Measurements from ENCODE around the gene IL20. TPM values are rescaled to one million over a fixed set of nuclear protein-coding genes. Genes with fewer than 3 reads are reported as not detected.
"Not testable (repeated sequence)": the region's sequence is repeated elsewhere in the genome, so short reads cannot be mapped to it uniquely, and the experiment has no call there.

The IL20 gene
- total and polyA plus RNA-seq, 9 donors, result not detected

GRCh38 chr1:206841609-206842323, 23.7 kb upstream of the IL20 start:
- WGBS (ENCODE audit: insufficient coverage), result 70% methylated on average over 2 of the region's 7 CpGs
- Histone ChIP-seq H3K4me3 (ENCODE audit: low read length) (no peak overlapping the region), H3K27ac (ENCODE audit: low read length) (no peak overlapping the region), H3K27me3 (ENCODE audit: control insufficient read depth, insufficient read depth, low read length) (no peaks in the 10 kb centered on the region), H3K9me3 (replicated peaks; ENCODE audit: control insufficient read depth, low read depth, low read length) (no peaks in the 10 kb centered on the region), H3K36me3 (ENCODE audit: control insufficient read depth, insufficient read depth, low read length) (no peaks in the 10 kb centered on the region), H3K4me1 (ENCODE audit: control insufficient read depth, insufficient read depth, low read length) (no peaks in the 10 kb centered on the region)
- no peak for DNase-seq

GRCh38 chr1:206842854-206843253, 22.6 kb upstream of the IL20 start:
- H3K27ac ChIP-seq (ENCODE audit: low read length), result no peak overlapping the region
- H3K9me3 ChIP-seq (replicated peaks; ENCODE audit: control insufficient read depth, low read depth, low read length), result no peaks in the 10 kb centered on the region
- no peaks in the 10 kb centered on the region for H3K4me1 ChIP-seq (ENCODE audit: control insufficient read depth, insufficient read depth, low read length)
- H3K4me3 ChIP-seq (ENCODE audit: low read length), result no peak overlapping the region
- no peak for DNase-seq
- H3K36me3 ChIP-seq (ENCODE audit: control insufficient read depth, insufficient read depth, low read length), result no peaks in the 10 kb centered on the region
- H3K27me3 ChIP-seq (ENCODE audit: control insufficient read depth, insufficient read depth, low read length), result no peaks in the 10 kb centered on the region

- WGBS (ENCODE audit: insufficient coverage), result 61% methylated on average over 3 of the region's 4 CpGs
- Histone ChIP-seq H3K9me3 (replicated peaks; ENCODE audit: control insufficient read depth, low read depth, low read length) (no peaks in the 10 kb centered on the region), H3K4me1 (ENCODE audit: control insufficient read depth, insufficient read depth, low read length) (no peaks in the 10 kb centered on the region), H3K27me3 (ENCODE audit: control insufficient read depth, insufficient read depth, low read length) (no peaks in the 10 kb centered on the region), H3K36me3 (ENCODE audit: control insufficient read depth, insufficient read depth, low read length) (no peaks in the 10 kb centered on the region), H3K27ac (ENCODE audit: low read length) (no peak overlapping the region), H3K4me3 (ENCODE audit: low read length) (no peak overlapping the region)
- no peak for DNase-seq
Observed at GRCh38 chr1:206843626-206844025, 21.8 kb upstream of the IL20 start.

- DNase-seq, result no peak
- Histone ChIP-seq H3K27ac (ENCODE audit: low read length) (no peak overlapping the region), H3K27me3 (ENCODE audit: control insufficient read depth, insufficient read depth, low read length) (no peaks in the 10 kb centered on the region), H3K9me3 (replicated peaks; ENCODE audit: control insufficient read depth, low read depth, low read length) (no peaks in the 10 kb centered on the region), H3K36me3 (ENCODE audit: control insufficient read depth, insufficient read depth, low read length) (no peaks in the 10 kb centered on the region), H3K4me1 (ENCODE audit: control insufficient read depth, insufficient read depth, low read length) (no peaks in the 10 kb centered on the region), H3K4me3 (ENCODE audit: low read length) (no peak overlapping the region)
Observed at GRCh38 chr1:206846487-206846886, 18.9 kb upstream of the IL20 start.

GRCh38 chr1:206847337-206847834, 18.0 kb upstream of the IL20 start:
- Histone ChIP-seq H3K4me1 (ENCODE audit: control insufficient read depth, insufficient read depth, low read length) (no peaks in the 10 kb centered on the region), H3K4me3 (ENCODE audit: low read length) (no peak overlapping the region), H3K36me3 (ENCODE audit: control insufficient read depth, insufficient read depth, low read length) (no peaks in the 10 kb centered on the region), H3K27ac (ENCODE audit: low read length) (no peak overlapping the region), H3K27me3 (ENCODE audit: control insufficient read depth, insufficient read depth, low read length) (no peaks in the 10 kb centered on the region), H3K9me3 (replicated peaks; ENCODE audit: control insufficient read depth, low read depth, low read length) (no peaks in the 10 kb centered on the region)
- no peak for DNase-seq
- 100% methylated on average over 2 of the region's 3 CpGs for WGBS (ENCODE audit: insufficient coverage)

GRCh38 chr1:206847946-206848345, 17.5 kb upstream of the IL20 start:
- WGBS (ENCODE audit: insufficient coverage), result no CpG with 5 or more reads among the region's 1 CpG
- DNase-seq, result no peak
- no peaks in the 10 kb centered on the region for H3K27me3 ChIP-seq (ENCODE audit: control insufficient read depth, insufficient read depth, low read length)

GRCh38 chr1:206850401-206850800, 15.0 kb upstream of the IL20 start:
- DNase-seq, result no peak
- H3K4me3 ChIP-seq (ENCODE audit: low read length), result no peak overlapping the region
- no CpG with 5 or more reads among the region's 2 CpGs for WGBS (ENCODE audit: insufficient coverage)
- no peak overlapping the region for H3K27ac ChIP-seq (ENCODE audit: low read length)
- H3K9me3 ChIP-seq (replicated peaks; ENCODE audit: control insufficient read depth, low read depth, low read length), result no peaks in the 10 kb centered on the region
- H3K4me1 ChIP-seq (ENCODE audit: control insufficient read depth, insufficient read depth, low read length), result no peaks in the 10 kb centered on the region
- peaks cover 2% of the 10 kb centered on the region for H3K27me3 ChIP-seq (ENCODE audit: control insufficient read depth, insufficient read depth, low read length)
- no peaks in the 10 kb centered on the region for H3K36me3 ChIP-seq (ENCODE audit: control insufficient read depth, insufficient read depth, low read length)

More at GRCh38 chr1:206847946-206848345, 17.5 kb upstream of the IL20 start:
- Histone ChIP-seq H3K4me3 (ENCODE audit: low read length) (no peak overlapping the region), H3K9me3 (replicated peaks; ENCODE audit: control insufficient read depth, low read depth, low read length) (no peaks in the 10 kb centered on the region), H3K27ac (ENCODE audit: low read length) (no peak overlapping the region), H3K4me1 (ENCODE audit: control insufficient read depth, insufficient read depth, low read length) (no peaks in the 10 kb centered on the region), H3K36me3 (ENCODE audit: control insufficient read depth, insufficient read depth, low read length) (no peaks in the 10 kb centered on the region)

- H3K9me3 ChIP-seq (replicated peaks; ENCODE audit: control insufficient read depth, low read depth, low read length), result no peaks in the 10 kb centered on the region
- H3K36me3 ChIP-seq (ENCODE audit: control insufficient read depth, insufficient read depth, low read length), result no peaks in the 10 kb centered on the region
- no peaks in the 10 kb centered on the region for H3K4me1 ChIP-seq (ENCODE audit: control insufficient read depth, insufficient read depth, low read length)
- H3K27ac ChIP-seq (ENCODE audit: low read length), result no peak overlapping the region
- no peak overlapping the region for H3K4me3 ChIP-seq (ENCODE audit: low read length)
- no CpG with 5 or more reads among the region's 5 CpGs for whole genome bisulfite sequencing (ENCODE audit: insufficient coverage)
- DNase-seq, result no peak
- peaks cover 2% of the 10 kb centered on the region for H3K27me3 ChIP-seq (ENCODE audit: control insufficient read depth, insufficient read depth, low read length)
Observed at GRCh38 chr1:206851341-206852010, 13.9 kb upstream of the IL20 start.

GRCh38 chr1:206852662-206853061, 12.8 kb upstream of the IL20 start:
- not testable (repeated sequence) for H3K4me3 ChIP-seq (ENCODE audit: low read length); H3K27me3 ChIP-seq (ENCODE audit: control insufficient read depth, insufficient read depth, low read length); H3K27ac ChIP-seq (ENCODE audit: low read length); DNase-seq; H3K4me1 ChIP-seq (ENCODE audit: control insufficient read depth, insufficient read depth, low read length); H3K36me3 ChIP-seq (ENCODE audit: control insufficient read depth, insufficient read depth, low read length); H3K9me3 ChIP-seq (replicated peaks; ENCODE audit: control insufficient read depth, low read depth, low read length)
- no CpG with 5 or more reads among the region's 2 CpGs for WGBS (ENCODE audit: insufficient coverage)

GRCh38 chr1:206853696-206854095, 11.7 kb upstream of the IL20 start:
- not testable (repeated sequence) for H3K9me3 ChIP-seq (replicated peaks; ENCODE audit: control insufficient read depth, low read depth, low read length); DNase-seq; H3K27ac ChIP-seq (ENCODE audit: low read length); H3K4me3 ChIP-seq (ENCODE audit: low read length); H3K27me3 ChIP-seq (ENCODE audit: control insufficient read depth, insufficient read depth, low read length); H3K36me3 ChIP-seq (ENCODE audit: control insufficient read depth, insufficient read depth, low read length); H3K4me1 ChIP-seq (ENCODE audit: control insufficient read depth, insufficient read depth, low read length)

All from muscle of leg (tissue), 11 donors.